ENCODE results near the gene LEMD1.

DNA sequence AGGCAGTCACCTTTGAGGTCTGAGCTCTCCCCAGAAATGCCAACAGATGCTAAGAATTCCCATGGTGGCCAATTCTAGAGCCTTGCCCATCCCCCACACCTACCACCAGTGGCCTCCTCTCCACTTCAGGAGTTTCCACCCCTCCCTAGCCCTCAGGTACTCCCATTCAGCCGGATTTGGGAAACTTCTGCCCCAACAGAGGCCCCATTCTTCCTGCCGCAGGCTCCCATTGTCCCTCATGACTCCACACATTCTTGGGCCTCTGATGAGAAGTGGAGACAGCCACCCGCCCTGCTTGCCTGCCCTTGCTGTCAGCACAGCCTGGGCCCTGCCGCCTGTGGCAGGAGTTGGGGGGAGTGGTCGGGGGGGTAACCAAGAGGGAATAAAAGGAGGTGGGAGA lies 29.3 kb upstream of the LEMD1 start:
- TF ChIP-seq, protein P1, sequence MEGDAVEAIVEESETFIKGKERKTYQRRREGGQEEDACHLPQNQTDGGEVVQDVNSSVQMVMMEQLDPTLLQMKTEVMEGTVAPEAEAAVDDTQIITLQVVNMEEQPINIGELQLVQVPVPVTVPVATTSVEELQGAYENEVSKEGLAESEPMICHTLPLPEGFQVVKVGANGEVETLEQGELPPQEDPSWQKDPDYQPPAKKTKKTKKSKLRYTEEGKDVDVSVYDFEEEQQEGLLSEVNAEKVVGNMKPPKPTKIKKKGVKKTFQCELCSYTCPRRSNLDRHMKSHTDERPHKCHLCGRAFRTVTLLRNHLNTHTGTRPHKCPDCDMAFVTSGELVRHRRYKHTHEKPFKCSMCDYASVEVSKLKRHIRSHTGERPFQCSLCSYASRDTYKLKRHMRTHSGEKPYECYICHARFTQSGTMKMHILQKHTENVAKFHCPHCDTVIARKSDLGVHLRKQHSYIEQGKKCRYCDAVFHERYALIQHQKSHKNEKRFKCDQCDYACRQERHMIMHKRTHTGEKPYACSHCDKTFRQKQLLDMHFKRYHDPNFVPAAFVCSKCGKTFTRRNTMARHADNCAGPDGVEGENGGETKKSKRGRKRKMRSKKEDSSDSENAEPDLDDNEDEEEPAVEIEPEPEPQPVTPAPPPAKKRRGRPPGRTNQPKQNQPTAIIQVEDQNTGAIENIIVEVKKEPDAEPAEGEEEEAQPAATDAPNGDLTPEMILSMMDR (conservative IDR thresholded peaks at IDR 0.05 in 1 of 2, IDR thresholded peaks at IDR 0.05 in 1 of 2; ENCODE audit: low read depth in 1 of 2, low read length in 2 of 2): no peak
- no peak for TF ChIP-seq EZH2 (IDR thresholded peaks at IDR 0.05; ENCODE audit: low read length, missing control alignments)
